Panc1 (cell line): ENCODE data around the gene EIF4G3. TPM values are rescaled to one million over a fixed set of nuclear protein-coding genes. Genes with fewer than 3 reads are reported as not detected.

Experiments used
- ATAC-seq: fragments of 200-7000 bp; cut with Tn5 transposase; 2 replicates; pipeline ENCODE4 v1.9.1; 2020; ENCODE audit warnings: mild to moderate bottlenecking, moderate library complexity
- BruUV-seq: library from RNA; stranded (reverse); fragments of 400-500 nt; replicated peaks from 2 replicates; lab custom pipeline; 2021; lab: Mats Ljungman, UMichigan
- CTCF ChIA-PET: fragments of 300-600 bp; sonication (Branson Sonifier 250); formaldehyde crosslinking; loops from one replicate; lab custom pipeline; 2022; ENCODE audit warnings: antibody characterized with exemption; lab: Charles Lee
- POLR2A ChIA-PET: fragments of 300-600 bp; sonication (Branson Sonifier 250); formaldehyde crosslinking; loops from one replicate; lab custom pipeline; 2022; ENCODE audit warnings: antibody characterized with exemption; lab: Charles Lee
- DNase-seq: peaks from one replicate; pipeline ENCODE4 v3.0.0-alpha.2; 2010; ENCODE audit warnings: low read depth, low spot score
- H3K27ac ChIP-seq: 2 replicates; pipeline ENCODE4 v1.5.1; 2011; ENCODE audit warnings: mild to moderate bottlenecking, low read length, inconsistent platforms
- H3K27me3 ChIP-seq: fragments of 200-500 bp; sonication (Bioruptor generic); 2 replicates; pipeline ENCODE4 v1.6.0; 2014; ENCODE audit warnings: low read length, inconsistent platforms; ENCODE audit not compliant: control insufficient read depth, insufficient read depth
- H3K36me3 ChIP-seq: fragments of 200-500 bp; sonication (Bioruptor generic); 2 replicates; pipeline ENCODE4 v1.5.1; 2014; ENCODE audit warnings: inconsistent platforms, mild to moderate bottlenecking, low read length, moderate library complexity; ENCODE audit not compliant: control insufficient read depth, insufficient read depth
- H3K4me1 ChIP-seq: 2 replicates; pipeline ENCODE4 v1.5.1; 2011; ENCODE audit warnings: inconsistent platforms, mild to moderate bottlenecking, low read length, moderate library complexity; ENCODE audit not compliant: control insufficient read depth, insufficient read depth
- H3K4me3 ChIP-seq, 2 experiments: 2 replicates each; pipeline ENCODE4 v1.5.1; 2011 to 2012; ENCODE audit warnings: low read depth in 2 of 2, low read length in 2 of 2, mild to moderate bottlenecking in 2 of 2, inconsistent platforms in 1 of 2, moderate library complexity in 1 of 2
- H3K9me3 ChIP-seq: fragments of 200-500 bp; sonication (Bioruptor generic); 2 replicates; pipeline ENCODE4 v1.5.1; 2014; ENCODE audit warnings: low read depth, mild to moderate bottlenecking, inconsistent platforms, low read length, moderate library complexity; ENCODE audit not compliant: control insufficient read depth, insufficient read depth
- POLR2AphosphoS5 ChIP-seq: IDR thresholded peaks from 2 replicates; pipeline ENCODE4 v1.6.1; 2012; ENCODE audit warnings: mild to moderate bottlenecking, low read depth, low read length, moderate library complexity
- SIN3A ChIP-seq: IDR thresholded peaks from 2 replicates; pipeline ENCODE4 v1.6.1; 2012; ENCODE audit warnings: low read depth, mild to moderate bottlenecking, low read length, moderate library complexity, borderline replicate concordance; ENCODE audit not compliant: insufficient read depth
- TCF7L2 ChIP-seq: IDR thresholded peaks from 2 replicates; pipeline ENCODE4 v1.6.1; 2011; ENCODE audit warnings: mild to moderate bottlenecking, low read depth, low read length, inconsistent platforms
- in situ Hi-C: cut with HindIII; loops from 2 replicates; pipeline ENCODE4 v1.10.0; 2016; ENCODE audit warnings: low sequenced_read_pairs, low pct_unique_long_range_greater_than_20kb
- intact Hi-C: fragments of 100-400 bp; cut with micrococcal nuclease; formaldehyde crosslinking; loops from one replicate; pipeline ENCODE4 v1.10.0; 2022; ENCODE audit not compliant: unreplicated experiment
- total RNA-seq: library from RNA; stranded (reverse); gene quantifications from one replicate; pipeline ENCODE4 v1.2.1, GENCODE V29; 2021; ENCODE audit not compliant: unreplicated experiment
- TF ChIP-seq, protein P1 (sequence below): fragments of 450-650 bp; IDR thresholded peaks from 2 replicates; pipeline ENCODE4 v1.5.1; 2017; ENCODE audit warnings: mild to moderate bottlenecking
- TF ChIP-seq, protein P2 (sequence below), 2 experiments: IDR thresholded peaks; 2 replicates each; pipeline ENCODE4 v1.6.1; 2011 to 2012; ENCODE audit warnings: low read depth in 2 of 2, control low read depth in 1 of 2, low read length in 1 of 2, mild to moderate bottlenecking in 1 of 2, moderate library complexity in 1 of 2; ENCODE audit not compliant: insufficient read depth in 1 of 2

EIF4G3 gene
- total RNA-seq, 1 experiment from 2014 or later = 78.6 TPM

DNA sequence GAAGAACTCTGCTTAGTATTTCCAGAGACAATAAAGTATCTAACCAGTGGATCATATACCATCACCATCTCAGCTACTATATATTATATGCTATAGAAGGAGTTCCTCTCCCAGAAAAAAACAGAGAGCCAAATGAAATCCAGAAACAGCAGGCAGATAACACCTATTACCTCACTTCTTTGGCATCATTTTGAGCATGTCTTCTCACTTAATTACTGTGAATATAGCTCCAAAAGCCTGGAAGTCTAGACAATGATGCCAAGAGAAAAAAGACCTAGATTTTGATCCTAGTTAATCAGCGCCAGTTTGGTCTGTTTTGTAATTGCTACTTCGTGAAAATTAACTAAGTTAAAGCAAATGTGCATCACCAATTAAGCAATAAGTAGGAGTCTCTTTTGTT, 131.3 kb downstream of the EIF4G3 start:
- CTCF ChIA-PET = no interaction called here
- intact Hi-C loops = no loop called here
- POLR2A ChIA-PET = no interaction called here
- ATAC-seq (no peak), DNase-seq (no peak)
- TF ChIP-seq, protein P1, sequence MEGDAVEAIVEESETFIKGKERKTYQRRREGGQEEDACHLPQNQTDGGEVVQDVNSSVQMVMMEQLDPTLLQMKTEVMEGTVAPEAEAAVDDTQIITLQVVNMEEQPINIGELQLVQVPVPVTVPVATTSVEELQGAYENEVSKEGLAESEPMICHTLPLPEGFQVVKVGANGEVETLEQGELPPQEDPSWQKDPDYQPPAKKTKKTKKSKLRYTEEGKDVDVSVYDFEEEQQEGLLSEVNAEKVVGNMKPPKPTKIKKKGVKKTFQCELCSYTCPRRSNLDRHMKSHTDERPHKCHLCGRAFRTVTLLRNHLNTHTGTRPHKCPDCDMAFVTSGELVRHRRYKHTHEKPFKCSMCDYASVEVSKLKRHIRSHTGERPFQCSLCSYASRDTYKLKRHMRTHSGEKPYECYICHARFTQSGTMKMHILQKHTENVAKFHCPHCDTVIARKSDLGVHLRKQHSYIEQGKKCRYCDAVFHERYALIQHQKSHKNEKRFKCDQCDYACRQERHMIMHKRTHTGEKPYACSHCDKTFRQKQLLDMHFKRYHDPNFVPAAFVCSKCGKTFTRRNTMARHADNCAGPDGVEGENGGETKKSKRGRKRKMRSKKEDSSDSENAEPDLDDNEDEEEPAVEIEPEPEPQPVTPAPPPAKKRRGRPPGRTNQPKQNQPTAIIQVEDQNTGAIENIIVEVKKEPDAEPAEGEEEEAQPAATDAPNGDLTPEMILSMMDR = no peak
- TF ChIP-seq SIN3A (no peak), TCF7L2 (no peak), POLR2AphosphoS5 (no peak)
- TF ChIP-seq, protein P2, sequence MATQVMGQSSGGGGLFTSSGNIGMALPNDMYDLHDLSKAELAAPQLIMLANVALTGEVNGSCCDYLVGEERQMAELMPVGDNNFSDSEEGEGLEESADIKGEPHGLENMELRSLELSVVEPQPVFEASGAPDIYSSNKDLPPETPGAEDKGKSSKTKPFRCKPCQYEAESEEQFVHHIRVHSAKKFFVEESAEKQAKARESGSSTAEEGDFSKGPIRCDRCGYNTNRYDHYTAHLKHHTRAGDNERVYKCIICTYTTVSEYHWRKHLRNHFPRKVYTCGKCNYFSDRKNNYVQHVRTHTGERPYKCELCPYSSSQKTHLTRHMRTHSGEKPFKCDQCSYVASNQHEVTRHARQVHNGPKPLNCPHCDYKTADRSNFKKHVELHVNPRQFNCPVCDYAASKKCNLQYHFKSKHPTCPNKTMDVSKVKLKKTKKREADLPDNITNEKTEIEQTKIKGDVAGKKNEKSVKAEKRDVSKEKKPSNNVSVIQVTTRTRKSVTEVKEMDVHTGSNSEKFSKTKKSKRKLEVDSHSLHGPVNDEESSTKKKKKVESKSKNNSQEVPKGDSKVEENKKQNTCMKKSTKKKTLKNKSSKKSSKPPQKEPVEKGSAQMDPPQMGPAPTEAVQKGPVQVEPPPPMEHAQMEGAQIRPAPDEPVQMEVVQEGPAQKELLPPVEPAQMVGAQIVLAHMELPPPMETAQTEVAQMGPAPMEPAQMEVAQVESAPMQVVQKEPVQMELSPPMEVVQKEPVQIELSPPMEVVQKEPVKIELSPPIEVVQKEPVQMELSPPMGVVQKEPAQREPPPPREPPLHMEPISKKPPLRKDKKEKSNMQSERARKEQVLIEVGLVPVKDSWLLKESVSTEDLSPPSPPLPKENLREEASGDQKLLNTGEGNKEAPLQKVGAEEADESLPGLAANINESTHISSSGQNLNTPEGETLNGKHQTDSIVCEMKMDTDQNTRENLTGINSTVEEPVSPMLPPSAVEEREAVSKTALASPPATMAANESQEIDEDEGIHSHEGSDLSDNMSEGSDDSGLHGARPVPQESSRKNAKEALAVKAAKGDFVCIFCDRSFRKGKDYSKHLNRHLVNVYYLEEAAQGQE (IDR thresholded peaks at IDR 0.05; ENCODE audit: insufficient read depth in 1 of 2, low read depth in 2 of 2, low read length in 1 of 2) = no peak
- Histone ChIP-seq H3K4me3 (no peak overlapping the region), H3K4me1 (peaks cover 6% of the 10 kb centered on the region; the same call in 1 of the 2 replicates), H3K9me3 (no peaks in the 10 kb centered on the region), H3K27ac (no peak overlapping the region), H3K27me3 (no peaks in the 10 kb centered on the region), H3K36me3 (no peaks in the 10 kb centered on the region; the same call in 1 of the 2 replicates)
- no TSS peak for BruUV-seq
- in situ Hi-C loops = no loop called here

DNA sequence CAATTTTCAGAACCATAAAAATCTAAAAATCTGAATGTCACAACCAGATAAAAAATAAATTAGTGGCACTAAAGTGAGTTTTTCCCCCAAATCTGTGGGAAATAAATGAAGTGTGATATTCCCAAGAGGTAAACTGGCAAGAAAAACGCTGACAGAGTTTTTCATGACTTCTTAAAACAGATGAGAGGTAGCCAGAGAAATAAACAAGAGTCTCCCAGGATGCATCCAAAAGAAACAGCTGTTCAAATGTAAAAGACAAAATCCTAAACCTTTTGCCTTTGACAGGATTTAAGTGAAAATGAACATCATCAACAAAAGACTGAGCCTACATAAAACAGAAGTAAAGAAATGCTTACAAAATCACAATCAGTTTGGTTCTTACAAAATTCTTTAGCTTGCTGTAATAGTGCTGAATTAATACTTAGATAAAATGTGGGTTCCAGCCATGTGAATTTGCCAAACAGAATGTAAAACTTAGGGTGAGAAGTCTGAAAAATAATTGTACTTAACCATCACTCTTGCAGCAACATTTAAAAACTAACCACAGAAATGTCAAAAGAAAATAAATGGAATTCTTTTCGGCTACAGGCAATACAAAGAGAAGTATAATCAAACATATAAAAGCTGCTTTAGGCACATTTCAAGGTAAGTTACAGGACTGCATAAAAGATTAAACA, 133.6 kb downstream of the EIF4G3 start:
- ChIA-PET POLR2A (interaction anchor here (1.1 kb wide), 1 partner anchor 24 kb away, joined by 7 read pairs; no protein-coding TSS in a partner anchor), CTCF (no interaction called here)
- H3K9me3 ChIP-seq = no peaks in the 10 kb centered on the region
- no peak for ATAC-seq
- no peaks in the 10 kb centered on the region for H3K27me3 ChIP-seq
- in situ Hi-C loops = no loop called here
- DNase-seq = no peak
- no TSS peak for BruUV-seq
- intact Hi-C loops = no loop called here
- no peak overlapping the region for H3K27ac ChIP-seq
- TF ChIP-seq, protein P1 = no peak
- TF ChIP-seq TCF7L2 (no peak), POLR2AphosphoS5 (no peak), SIN3A (no peak)
- TF ChIP-seq, protein P2 (IDR thresholded peaks at IDR 0.05; ENCODE audit: insufficient read depth in 1 of 2, low read depth in 2 of 2, low read length in 1 of 2) = no peak
- peaks cover 2% of the 10 kb centered on the region; the same call in 1 of the 2 replicates for H3K4me1 ChIP-seq
- H3K4me3 ChIP-seq = no peak overlapping the region
- H3K36me3 ChIP-seq = no peaks in the 10 kb centered on the region; the same call in 1 of the 2 replicates
